ENCODE data around the gene PRR30. TPM values are rescaled to one million over a fixed set of nuclear protein-coding genes. Genes with fewer than 3 reads are reported as not detected.

The PRR30 gene
- total RNA-seq, 4 donors from 2014 or later: not detected

GRCh38 chr2:27145682-27146081 lies 6.5 kb upstream of the PRR30 start:
- no peaks in the 10 kb centered on the region for H3K27me3 ChIP-seq
- no peak for DNase-seq
- no peak overlapping the region for H3K27ac ChIP-seq
- H3K4me1 ChIP-seq: no peaks in the 10 kb centered on the region
- no peak overlapping the region for H3K4me3 ChIP-seq
- TF ChIP-seq CTCF (IDR thresholded peaks at IDR 0.05) (no peak), POLR2A (IDR thresholded peaks at IDR 0.05) (no peak)
- no peaks in the 10 kb centered on the region for H3K9me3 ChIP-seq
- no peaks in the 10 kb centered on the region for H3K36me3 ChIP-seq

- H3K9me3 ChIP-seq: no peaks in the 10 kb centered on the region
- no peaks in the 10 kb centered on the region for H3K27me3 ChIP-seq
- TF ChIP-seq POLR2A (IDR thresholded peaks at IDR 0.05): no peak
- TF ChIP-seq CTCF (IDR thresholded peaks at IDR 0.05): no peak
- H3K27ac ChIP-seq: no peak overlapping the region
- no peaks in the 10 kb centered on the region for H3K4me1 ChIP-seq
- no peaks in the 10 kb centered on the region for H3K36me3 ChIP-seq
- DNase-seq: no peak
- H3K4me3 ChIP-seq: no peak overlapping the region
Measured at GRCh38 chr2:27143285-27143684, 4.1 kb upstream of the PRR30 start.

- Histone ChIP-seq H3K27me3 (no peaks in the 10 kb centered on the region), H3K4me1 (peaks cover 0 to 6% (median 6%) of the 10 kb centered on the region in 4 donors), H3K27ac (no peak overlapping the region), H3K4me3 (no peak overlapping the region), H3K9me3 (no peaks in the 10 kb centered on the region), H3K36me3 (no peaks in the 10 kb centered on the region)
- TF ChIP-seq POLR2A (IDR thresholded peaks at IDR 0.05): no peak
- TF ChIP-seq CTCF (IDR thresholded peaks at IDR 0.05): no peak
- DNase-seq: no peak
Measured at GRCh38 chr2:27138111-27138510, 1.1 kb downstream of the PRR30 start.

- no peak for TF ChIP-seq CTCF (IDR thresholded peaks at IDR 0.05)
- TF ChIP-seq POLR2A (IDR thresholded peaks at IDR 0.05): no peak
- no peak for DNase-seq
- no peak overlapping the region for H3K4me3 ChIP-seq
- H3K9me3 ChIP-seq: no peaks in the 10 kb centered on the region
- H3K27ac ChIP-seq: no peak overlapping the region
- peaks cover 0 to 13% (median 7%) of the 10 kb centered on the region in 4 donors for H3K4me1 ChIP-seq
- H3K27me3 ChIP-seq: no peaks in the 10 kb centered on the region
- H3K36me3 ChIP-seq: peaks cover 0 to 3% (median 0%) of the 10 kb centered on the region in 3 donors
Measured at GRCh38 chr2:27137322-27137935, 1.8 kb downstream of the PRR30 start.

- Histone ChIP-seq H3K9me3 (no peaks in the 10 kb centered on the region), H3K4me3 (no peak overlapping the region)
Measured at GRCh38 chr2:27136751-27137150, 2.5 kb downstream of the PRR30 start.

More at GRCh38 chr2:27136751-27137150, 2.5 kb downstream of the PRR30 start:
- peaks cover 0 to 9% (median 0%) of the 10 kb centered on the region in 3 donors for H3K36me3 ChIP-seq
- TF ChIP-seq CTCF (IDR thresholded peaks at IDR 0.05) (no peak), POLR2A (IDR thresholded peaks at IDR 0.05) (no peak)
- no peak for DNase-seq
- H3K27me3 ChIP-seq: no peaks in the 10 kb centered on the region
- H3K27ac ChIP-seq: no peak overlapping the region
- peaks cover 0 to 13% (median 7%) of the 10 kb centered on the region in 4 donors for H3K4me1 ChIP-seq

Measured in Peyer's patch (tissue), 4 donors.